HepG2 (cell line): ENCODE measurements around the gene MEGF11. TPM values are rescaled to one million over a fixed set of nuclear protein-coding genes. Genes with fewer than 3 reads are reported as not detected.
A peak's percentile ranks its signal among the peaks of the same experiment; 100 is the strongest.

ENCODE experiments used
- ASH2L ChIP-seq: fragments of 300-600, 200-600 bp; sonication (generic); IDR thresholded peaks from 2 replicates; pipeline ENCODE4 v1.7.0; 2017; ENCODE audit warnings: low read depth, mild to moderate bottlenecking, moderate library complexity, mixed read lengths, low read length; ENCODE audit not compliant: insufficient read length
- FOXM1 ChIP-seq: sonication (generic); formaldehyde crosslinking; IDR thresholded peaks from 2 replicates; pipeline ENCODE4 v1.5.0; 2020; ENCODE audit warnings: missing genetic modification reagents
- GPN1 ChIP-seq: sonication (generic); formaldehyde crosslinking; IDR thresholded peaks from 2 replicates; pipeline ENCODE4 v1.5.1; 2020; ENCODE audit warnings: missing genetic modification reagents, borderline replicate concordance
- NR2F2 ChIP-seq: IDR thresholded peaks from 2 replicates; pipeline ENCODE4 v1.6.1; 2012; ENCODE audit warnings: low read depth, inconsistent platforms, borderline replicate concordance
- NR3C1 ChIP-seq: sonication (generic); formaldehyde crosslinking; IDR thresholded peaks from 2 replicates; pipeline ENCODE4 v1.4.0; 2020; ENCODE audit warnings: missing genetic modification reagents
- ONECUT2 ChIP-seq: sonication (generic); formaldehyde crosslinking; IDR thresholded peaks from 2 replicates; pipeline ENCODE4 v1.4.0; 2020; ENCODE audit warnings: missing genetic modification reagents
- RBAK ChIP-seq: sonication (generic); formaldehyde crosslinking; IDR thresholded peaks from 2 replicates; pipeline ENCODE4 v1.5.1; 2020; ENCODE audit warnings: mild to moderate bottlenecking, missing genetic modification reagents
- SAFB2 ChIP-seq: sonication (generic); formaldehyde crosslinking; IDR thresholded peaks from 2 replicates; pipeline ENCODE4 v1.5.1; 2020; ENCODE audit warnings: missing genetic modification reagents, low read depth, mild to moderate bottlenecking, borderline replicate concordance
- SMARCE1 ChIP-seq: fragments of 450-650 bp; IDR thresholded peaks from 2 replicates; pipeline ENCODE4 v1.6.1; 2017; ENCODE audit warnings: borderline replicate concordance
- SRSF4 ChIP-seq: fragments of 200-400 bp; formaldehyde crosslinking; IDR thresholded peaks from one replicate; pipeline ENCODE4 v1.6.1; 2018; ENCODE audit warnings: mild to moderate bottlenecking, low read depth, low read length, moderate library complexity; ENCODE audit not compliant: poor library complexity, severe bottlenecking
- TCF12 ChIP-seq, 2 experiments: fragments of 450-650 bp in 1 of 2; sonication (generic) in 1 of 2; formaldehyde crosslinking in 1 of 2; IDR thresholded peaks; 2 replicates each; pipeline versions ENCODE4 v1.6.1 to v1.8.0; 2017 to 2022; ENCODE audit warnings: antibody characterized with exemption in 1 of 2, mild to moderate bottlenecking in 1 of 2, missing genetic modification reagents in 1 of 2, moderate library complexity in 1 of 2
- ZNF234 ChIP-seq: sonication (generic); formaldehyde crosslinking; conservative IDR thresholded peaks from 2 replicates; pipeline ENCODE4 v1.5.1; 2020; ENCODE audit warnings: mild to moderate bottlenecking, missing genetic modification reagents
- ZNF274 ChIP-seq: sonication (generic); formaldehyde crosslinking; IDR thresholded peaks from 2 replicates; pipeline ENCODE4 v1.5.1; 2020; ENCODE audit warnings: mild to moderate bottlenecking, missing genetic modification reagents
- ZNF562 ChIP-seq: sonication (generic); formaldehyde crosslinking; IDR thresholded peaks from 2 replicates; pipeline ENCODE4 v1.8.0; 2022; ENCODE audit warnings: missing genetic modification reagents, borderline replicate concordance
- ZNF724P ChIP-seq: sonication (generic); formaldehyde crosslinking; IDR thresholded peaks from 2 replicates; pipeline ENCODE4 v1.8.0; 2022; ENCODE audit warnings: missing genetic modification reagents, borderline replicate concordance
- polyA plus RNA-seq, 8 experiments: library from polyadenylated mRNA; depleted of rRNA in 3 of 8; stranded (reverse) in 7 of 8; unstranded in 1 of 8; fragments of >200 nt; fragmentation: Illumina TruSeq in 4 of 8; extraction: Trizol in 4 of 8; gene quantifications; 2 replicates each; pipeline versions ENCODE4 v1.2.1 to v1.2.3, GENCODE V29; 2011 to 2016; ENCODE audit warnings: low read depth in 4 of 8, missing spikeins in 1 of 8, mixed read lengths in 1 of 8; ENCODE audit not compliant: insufficient read depth in 1 of 8
- total RNA-seq, 5 experiments: library from RNA; depleted of rRNA; stranded (reverse); fragments of >200 nt; fragmentation: Illumina TruSeq; extraction: Trizol; gene quantifications; 2 replicates each; pipeline ENCODE4 v1.2.3, GENCODE V29; 2016; ENCODE audit warnings: low read depth in 1 of 5
- TF ChIP-seq, protein P1 (sequence below): sonication (generic); formaldehyde crosslinking; IDR thresholded peaks from 2 replicates; pipeline ENCODE4 v1.5.0; 2020; ENCODE audit warnings: mild to moderate bottlenecking, missing genetic modification reagents
- TF ChIP-seq, protein P2 (sequence below): sonication (generic); formaldehyde crosslinking; IDR thresholded peaks from 2 replicates; pipeline ENCODE4 v1.8.1; 2023; ENCODE audit warnings: missing genetic modification reagents, mild to moderate bottlenecking, borderline replicate concordance
- TF ChIP-seq, protein P3 (sequence below): sonication (generic); formaldehyde crosslinking; IDR thresholded peaks from 2 replicates; pipeline ENCODE4 v1.4.0; 2020; ENCODE audit warnings: missing genetic modification reagents
- TF ChIP-seq, protein P4 (sequence below): sonication (generic); formaldehyde crosslinking; IDR thresholded peaks from 2 replicates; pipeline ENCODE4 v1.5.0; 2020; ENCODE audit warnings: missing genetic modification reagents, mild to moderate bottlenecking, borderline replicate concordance
- TF ChIP-seq, protein P5 (sequence below): sonication (generic); formaldehyde crosslinking; conservative IDR thresholded peaks from 2 replicates; pipeline ENCODE4 v1.8.0; 2022; ENCODE audit warnings: low read depth, missing genetic modification reagents
- TF ChIP-seq, protein P6 (sequence below): IDR thresholded peaks from 2 replicates; pipeline ENCODE4 v1.6.1; 2016; ENCODE audit warnings: control low read depth

Gene MEGF11
- total and polyA plus RNA-seq, 2 of the 13 experiments (the other 11 are each of a cell fraction or from before 2014, with no cell fraction given): not detected

DNA sequence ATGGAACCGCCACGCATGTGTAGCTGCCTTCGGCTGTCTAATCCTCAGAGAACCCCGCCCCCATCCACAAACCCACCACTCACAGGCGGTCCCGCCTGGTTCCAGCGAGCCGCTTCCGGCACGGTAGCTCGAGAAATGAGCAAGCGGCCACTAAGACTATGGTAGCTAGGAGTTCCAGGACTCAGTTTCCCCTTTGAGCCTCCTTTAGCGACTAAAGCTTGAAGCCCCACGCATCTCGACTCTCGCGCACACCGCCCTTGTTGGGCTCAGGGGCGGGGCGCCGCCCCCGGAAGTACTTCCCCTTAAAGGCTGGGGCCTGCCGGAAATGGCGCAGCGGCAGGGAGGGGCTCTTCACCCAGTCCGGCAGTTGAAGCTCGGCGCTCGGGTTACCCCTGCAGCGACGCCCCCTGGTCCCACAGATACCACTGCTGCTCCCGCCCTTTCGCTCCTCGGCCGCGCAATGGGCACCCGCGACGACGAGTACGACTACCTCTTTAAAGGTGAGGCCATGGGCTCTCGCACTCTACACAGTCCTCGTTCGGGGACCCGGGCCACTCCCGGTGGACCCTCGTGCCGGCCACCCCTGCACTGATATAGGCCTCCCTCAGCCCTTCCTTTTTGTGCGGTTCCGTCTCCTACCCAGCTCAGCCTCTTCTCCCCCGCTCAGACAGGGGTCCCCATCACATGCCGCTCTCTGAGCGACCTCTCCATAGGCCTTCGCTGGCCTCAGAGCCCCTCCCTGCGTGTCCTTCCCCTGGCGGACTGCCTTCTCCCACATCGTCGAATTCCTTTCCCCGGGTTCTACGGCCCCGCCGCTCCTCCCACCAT lies 384.2 kb downstream of the MEGF11 start, which contains the start of gene RAB11A (continued):
- TF ChIP-seq, protein P1, sequence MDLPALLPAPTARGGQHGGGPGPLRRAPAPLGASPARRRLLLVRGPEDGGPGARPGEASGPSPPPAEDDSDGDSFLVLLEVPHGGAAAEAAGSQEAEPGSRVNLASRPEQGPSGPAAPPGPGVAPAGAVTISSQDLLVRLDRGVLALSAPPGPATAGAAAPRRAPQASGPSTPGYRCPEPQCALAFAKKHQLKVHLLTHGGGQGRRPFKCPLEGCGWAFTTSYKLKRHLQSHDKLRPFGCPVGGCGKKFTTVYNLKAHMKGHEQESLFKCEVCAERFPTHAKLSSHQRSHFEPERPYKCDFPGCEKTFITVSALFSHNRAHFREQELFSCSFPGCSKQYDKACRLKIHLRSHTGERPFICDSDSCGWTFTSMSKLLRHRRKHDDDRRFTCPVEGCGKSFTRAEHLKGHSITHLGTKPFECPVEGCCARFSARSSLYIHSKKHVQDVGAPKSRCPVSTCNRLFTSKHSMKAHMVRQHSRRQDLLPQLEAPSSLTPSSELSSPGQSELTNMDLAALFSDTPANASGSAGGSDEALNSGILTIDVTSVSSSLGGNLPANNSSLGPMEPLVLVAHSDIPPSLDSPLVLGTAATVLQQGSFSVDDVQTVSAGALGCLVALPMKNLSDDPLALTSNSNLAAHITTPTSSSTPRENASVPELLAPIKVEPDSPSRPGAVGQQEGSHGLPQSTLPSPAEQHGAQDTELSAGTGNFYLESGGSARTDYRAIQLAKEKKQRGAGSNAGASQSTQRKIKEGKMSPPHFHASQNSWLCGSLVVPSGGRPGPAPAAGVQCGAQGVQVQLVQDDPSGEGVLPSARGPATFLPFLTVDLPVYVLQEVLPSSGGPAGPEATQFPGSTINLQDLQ (CRISPR knock-in tag): 0 out of 2 replicates have a peak, but pooled peaks have one; percentile 59
- TF ChIP-seq ASH2L: peak; percentile 99
- TF ChIP-seq, protein P2, sequence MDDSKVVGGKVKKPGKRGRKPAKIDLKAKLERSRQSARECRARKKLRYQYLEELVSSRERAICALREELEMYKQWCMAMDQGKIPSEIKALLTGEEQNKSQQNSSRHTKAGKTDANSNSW (CRISPR knock-in tag): no peak
- TF ChIP-seq FOXM1 (CRISPR knock-in tag): no peak
- TF ChIP-seq SAFB2 (CRISPR knock-in tag): no peak; the same call in 1 of the 2 replicates
- peak; percentile 91 for TF ChIP-seq ZNF274 (CRISPR knock-in tag)
- no peak for TF ChIP-seq ZNF562
- TF ChIP-seq TCF12 (IDR thresholded peaks at IDR 0.05): no peak
- TF ChIP-seq TCF12 (CRISPR knock-in tag; IDR thresholded peaks at IDR 0.05): peak; percentile 62; the same call in 1 of the 2 replicates
- no peak for TF ChIP-seq ONECUT2 (CRISPR knock-in tag)
- TF ChIP-seq GPN1 (CRISPR knock-in tag): no peak
- TF ChIP-seq, protein P3, sequence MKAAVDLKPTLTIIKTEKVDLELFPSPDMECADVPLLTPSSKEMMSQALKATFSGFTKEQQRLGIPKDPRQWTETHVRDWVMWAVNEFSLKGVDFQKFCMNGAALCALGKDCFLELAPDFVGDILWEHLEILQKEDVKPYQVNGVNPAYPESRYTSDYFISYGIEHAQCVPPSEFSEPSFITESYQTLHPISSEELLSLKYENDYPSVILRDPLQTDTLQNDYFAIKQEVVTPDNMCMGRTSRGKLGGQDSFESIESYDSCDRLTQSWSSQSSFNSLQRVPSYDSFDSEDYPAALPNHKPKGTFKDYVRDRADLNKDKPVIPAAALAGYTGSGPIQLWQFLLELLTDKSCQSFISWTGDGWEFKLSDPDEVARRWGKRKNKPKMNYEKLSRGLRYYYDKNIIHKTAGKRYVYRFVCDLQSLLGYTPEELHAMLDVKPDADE: 0 out of 2 replicates have a peak, but pooled peaks have one; percentile 32
- TF ChIP-seq SMARCE1: no peak
- TF ChIP-seq, protein P4, sequence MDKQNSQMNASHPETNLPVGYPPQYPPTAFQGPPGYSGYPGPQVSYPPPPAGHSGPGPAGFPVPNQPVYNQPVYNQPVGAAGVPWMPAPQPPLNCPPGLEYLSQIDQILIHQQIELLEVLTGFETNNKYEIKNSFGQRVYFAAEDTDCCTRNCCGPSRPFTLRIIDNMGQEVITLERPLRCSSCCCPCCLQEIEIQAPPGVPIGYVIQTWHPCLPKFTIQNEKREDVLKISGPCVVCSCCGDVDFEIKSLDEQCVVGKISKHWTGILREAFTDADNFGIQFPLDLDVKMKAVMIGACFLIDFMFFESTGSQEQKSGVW (CRISPR knock-in tag): no peak
- TF ChIP-seq, protein P5, sequence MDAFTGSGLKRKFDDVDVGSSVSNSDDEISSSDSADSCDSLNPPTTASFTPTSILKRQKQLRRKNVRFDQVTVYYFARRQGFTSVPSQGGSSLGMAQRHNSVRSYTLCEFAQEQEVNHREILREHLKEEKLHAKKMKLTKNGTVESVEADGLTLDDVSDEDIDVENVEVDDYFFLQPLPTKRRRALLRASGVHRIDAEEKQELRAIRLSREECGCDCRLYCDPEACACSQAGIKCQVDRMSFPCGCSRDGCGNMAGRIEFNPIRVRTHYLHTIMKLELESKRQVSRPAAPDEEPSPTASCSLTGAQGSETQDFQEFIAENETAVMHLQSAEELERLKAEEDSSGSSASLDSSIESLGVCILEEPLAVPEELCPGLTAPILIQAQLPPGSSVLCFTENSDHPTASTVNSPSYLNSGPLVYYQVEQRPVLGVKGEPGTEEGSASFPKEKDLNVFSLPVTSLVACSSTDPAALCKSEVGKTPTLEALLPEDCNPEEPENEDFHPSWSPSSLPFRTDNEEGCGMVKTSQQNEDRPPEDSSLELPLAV (CRISPR knock-in tag): no peak
- TF ChIP-seq RBAK (CRISPR knock-in tag): no peak
- TF ChIP-seq ZNF724P: peak; percentile 79; the same call in 1 of the 2 replicates
- TF ChIP-seq ZNF234: no peak
- TF ChIP-seq, protein P6, sequence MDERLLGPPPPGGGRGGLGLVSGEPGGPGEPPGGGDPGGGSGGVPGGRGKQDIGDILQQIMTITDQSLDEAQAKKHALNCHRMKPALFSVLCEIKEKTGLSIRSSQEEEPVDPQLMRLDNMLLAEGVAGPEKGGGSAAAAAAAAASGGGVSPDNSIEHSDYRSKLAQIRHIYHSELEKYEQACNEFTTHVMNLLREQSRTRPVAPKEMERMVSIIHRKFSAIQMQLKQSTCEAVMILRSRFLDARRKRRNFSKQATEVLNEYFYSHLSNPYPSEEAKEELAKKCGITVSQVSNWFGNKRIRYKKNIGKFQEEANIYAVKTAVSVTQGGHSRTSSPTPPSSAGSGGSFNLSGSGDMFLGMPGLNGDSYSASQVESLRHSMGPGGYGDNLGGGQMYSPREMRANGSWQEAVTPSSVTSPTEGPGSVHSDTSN: no peak
- no peak for TF ChIP-seq NR3C1 (CRISPR knock-in tag)
- no peak for TF ChIP-seq SRSF4
- TF ChIP-seq NR2F2: no peak
